DMS53 treated with DMSO at 0.1 percent for 48 hours (cell line): ENCODE results near the gene SLC12A4.
A peak's percentile ranks its signal among the peaks of the same experiment; 100 is the strongest.
"Not testable (repeated sequence)": the region's sequence is repeated elsewhere in the genome, so short reads cannot be mapped to it uniquely, and the experiment has no call there.

Source experiments
- DNase-seq: peaks from one replicate; lab custom pipeline; 2025; ENCODE audit not compliant: unreplicated experiment; lab: John Stamatoyannopoulos, UW

The SLC12A4 gene

DNA sequence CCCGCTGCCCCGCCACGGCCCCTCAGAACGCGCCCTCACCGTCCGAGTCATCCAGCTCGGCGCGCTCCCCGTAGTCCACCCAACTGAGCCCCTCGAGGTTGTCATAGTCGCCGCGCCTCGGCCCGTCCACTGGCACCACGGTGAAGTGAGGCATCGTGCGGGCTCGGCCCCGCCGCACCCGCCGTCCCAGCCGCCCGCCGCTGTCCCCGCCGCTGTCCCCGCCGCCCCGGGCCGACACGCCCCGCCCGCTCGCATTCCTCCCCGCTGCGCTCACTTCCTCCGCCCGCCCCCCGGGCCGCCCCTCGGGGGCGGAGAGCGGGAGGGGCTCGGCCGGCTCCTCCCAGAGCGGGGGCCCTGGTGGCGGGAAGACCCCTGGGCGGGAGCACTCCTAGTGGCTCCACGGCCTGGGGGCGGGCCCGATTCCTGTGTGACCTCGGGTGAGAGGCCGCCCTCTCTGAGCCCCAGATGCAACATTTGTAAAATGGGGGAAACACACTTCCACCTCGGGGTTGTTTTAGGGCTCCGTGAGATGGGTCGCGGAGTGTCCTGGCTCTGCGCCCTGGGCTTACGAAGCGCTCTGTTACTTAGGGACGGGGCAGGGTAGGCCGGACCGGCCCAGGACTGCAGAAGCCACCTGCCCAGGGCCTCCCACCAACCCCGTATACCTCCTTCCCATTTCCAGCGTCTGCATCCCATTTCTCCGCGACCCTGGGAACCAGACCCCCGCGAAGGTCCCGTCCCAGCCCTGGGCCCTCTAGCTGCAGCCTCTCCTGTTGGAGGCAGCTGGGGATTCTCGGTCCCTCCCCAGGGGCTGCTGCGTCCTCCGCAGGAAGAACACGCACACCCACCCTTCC is at the start of gene SLC12A4:
Gene SLC12A4, minus strand, starts transcription at position 238 of the 854 bp plus-strand sequence. Its CDS starts 84 bp downstream, at position 154.
- peak; percentile 25 for DNase-seq

DNA sequence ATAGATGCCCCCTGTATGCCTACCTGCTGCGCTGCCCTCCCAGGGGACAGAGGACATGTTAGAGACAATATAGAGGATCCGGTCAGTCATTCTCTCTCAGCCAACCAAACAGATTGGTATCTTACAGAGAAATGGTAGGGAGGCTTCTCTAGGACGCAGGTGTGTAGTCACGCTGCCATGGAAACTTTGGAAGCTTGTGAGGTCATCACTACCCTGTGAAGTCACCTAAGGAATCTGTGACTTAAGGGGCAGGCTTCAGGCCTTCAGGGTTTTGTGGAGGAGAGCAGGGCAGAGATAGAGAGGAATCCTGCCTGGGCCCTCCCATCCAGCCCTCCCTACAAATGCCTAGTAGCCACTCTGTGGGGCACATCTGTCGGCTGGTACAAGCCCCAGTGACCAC is 47.2 kb upstream of the SLC12A4 start, which contains the start of gene DPEP2NB:
Gene DPEP2NB, minus strand, starts transcription at position 231 of the 400 bp plus-strand sequence. Its CDS starts 141 bp downstream, at position 90.
- no peak for DNase-seq

DNA sequence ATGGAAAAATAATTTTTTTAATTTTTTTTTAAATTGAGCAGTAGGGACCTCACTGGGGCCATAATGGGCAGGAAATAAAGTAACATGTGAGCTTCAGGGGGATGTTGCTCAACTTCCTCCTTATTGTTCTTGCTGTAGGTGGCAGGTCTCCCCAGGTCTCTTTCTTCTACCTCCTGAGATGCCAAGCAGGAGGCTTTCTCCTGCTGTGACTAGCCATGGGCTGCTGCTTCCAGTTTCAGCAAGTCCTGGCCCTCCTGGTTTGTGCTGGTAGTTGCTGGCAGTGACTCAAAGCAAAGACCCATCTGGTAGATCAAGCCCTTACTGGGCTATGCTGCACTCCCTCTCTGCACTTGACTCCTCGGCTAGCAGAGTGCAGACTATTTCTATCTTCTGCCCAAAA is 45.0 kb upstream of the SLC12A4 start:
- DNase-seq: no peak

DNA sequence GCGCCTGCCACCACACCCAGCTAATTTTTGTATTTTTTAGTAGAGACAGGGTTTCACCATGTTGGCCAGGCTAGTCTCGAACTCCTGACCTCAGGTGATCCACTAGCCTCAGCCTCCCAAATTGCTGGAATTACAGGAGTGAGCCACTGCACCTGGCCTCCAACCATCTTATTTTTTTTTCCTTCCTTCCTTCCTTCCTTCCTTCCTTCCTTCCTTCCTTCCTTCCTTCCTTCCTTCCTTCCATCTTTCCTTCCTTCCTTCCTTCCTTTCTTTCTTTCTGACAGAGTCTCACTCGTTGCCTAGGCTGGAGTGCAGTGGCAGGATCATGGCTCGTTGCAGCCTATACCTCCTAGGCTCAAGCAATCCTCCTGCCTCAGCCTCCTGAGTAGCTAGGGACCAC is 41.4 kb upstream of the SLC12A4 start:
- not testable (repeated sequence) for DNase-seq

DNA sequence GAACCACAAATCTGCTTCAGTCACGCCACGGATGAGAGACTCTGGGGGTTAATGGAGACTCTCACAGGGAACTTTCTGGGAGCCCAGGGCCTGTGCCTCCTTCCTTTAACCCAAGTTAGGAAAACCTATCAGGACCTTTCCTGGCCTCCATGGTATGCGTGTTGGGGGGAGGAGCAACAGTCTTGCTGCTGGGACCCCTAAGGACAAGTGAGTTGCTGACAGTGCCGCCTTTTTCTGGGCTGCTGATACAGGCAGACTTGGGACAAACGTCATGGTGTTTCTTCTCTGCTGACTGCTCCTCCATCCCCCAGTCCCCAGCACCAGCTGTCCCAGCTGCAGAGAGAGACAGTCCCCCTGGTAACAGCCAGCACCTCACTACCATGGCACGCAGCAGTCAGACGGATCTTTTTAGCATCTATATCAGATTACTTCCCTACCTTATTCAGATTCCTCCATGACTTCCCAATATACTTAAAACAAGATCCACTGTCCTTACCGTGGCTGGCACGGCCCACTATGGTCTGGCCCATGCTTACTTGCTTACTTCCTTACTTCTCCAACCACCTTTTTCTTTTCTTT is 40.8 kb upstream of the SLC12A4 start:
- no peak for DNase-seq

DNA sequence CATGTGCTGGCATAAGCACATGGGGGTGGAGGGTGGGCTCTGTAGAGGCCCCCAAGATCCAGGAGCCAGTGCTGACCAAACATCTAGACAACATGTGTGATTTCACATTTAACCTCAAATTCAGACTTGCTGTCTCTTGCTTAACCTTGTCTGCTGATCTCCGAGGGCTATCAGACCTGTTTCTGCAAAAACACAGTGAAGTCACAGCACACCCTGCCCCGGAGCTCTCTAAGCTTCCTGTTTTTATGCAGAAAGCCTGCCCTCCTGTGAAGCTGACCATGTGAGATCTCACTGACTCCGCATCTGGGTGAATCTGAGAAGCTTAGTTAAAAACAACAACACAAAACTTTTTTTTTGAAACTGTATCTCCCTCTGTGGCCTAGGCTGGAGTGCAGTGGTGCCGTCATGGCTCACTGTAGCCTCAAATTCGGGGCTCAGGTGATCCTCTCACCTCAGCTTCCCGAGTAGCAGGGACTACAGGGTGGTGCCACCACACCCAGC is 37.4 kb upstream of the SLC12A4 start:
- no peak for DNase-seq

DNA sequence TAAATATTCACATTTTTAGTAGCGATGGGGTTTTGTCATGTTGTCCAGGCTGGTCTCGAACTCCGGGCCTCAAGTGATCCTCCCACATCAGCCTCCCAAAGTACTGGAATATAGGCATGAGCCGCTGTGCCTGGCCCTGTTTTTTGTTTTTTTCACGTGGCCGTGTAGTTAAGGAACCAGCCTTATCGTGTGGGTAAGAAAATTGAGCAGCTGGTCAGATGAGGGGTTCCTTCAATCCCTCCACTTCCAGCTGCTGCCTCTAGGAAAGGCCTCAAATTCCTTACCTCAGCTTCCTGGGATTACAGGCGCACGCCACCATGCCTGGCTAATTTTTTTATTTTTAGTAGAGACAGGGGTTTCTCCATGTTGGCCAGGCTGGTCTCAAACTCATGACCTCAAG is 36.8 kb upstream of the SLC12A4 start:
- DNase-seq: no peak

DNA sequence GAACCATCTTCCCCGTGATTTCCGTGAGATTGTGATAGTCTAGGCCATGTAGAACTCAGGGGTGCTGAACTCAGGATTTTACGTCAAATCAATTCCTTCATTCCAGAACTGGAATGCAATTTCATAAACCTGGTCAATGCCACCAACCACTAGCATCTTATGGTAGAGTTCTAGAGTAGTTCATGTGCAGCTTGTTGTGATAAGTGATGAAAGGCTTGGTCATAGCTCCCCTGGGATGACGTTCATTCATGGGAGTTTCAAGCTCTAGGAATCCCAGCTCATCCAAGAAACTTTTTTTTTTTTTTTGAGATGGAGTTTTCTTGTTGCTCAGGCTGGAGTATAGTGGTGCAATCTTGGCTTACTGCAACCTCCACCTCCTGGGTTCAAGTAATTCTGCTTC is 34.6 kb upstream of the SLC12A4 start:
- no peak for DNase-seq

DNA sequence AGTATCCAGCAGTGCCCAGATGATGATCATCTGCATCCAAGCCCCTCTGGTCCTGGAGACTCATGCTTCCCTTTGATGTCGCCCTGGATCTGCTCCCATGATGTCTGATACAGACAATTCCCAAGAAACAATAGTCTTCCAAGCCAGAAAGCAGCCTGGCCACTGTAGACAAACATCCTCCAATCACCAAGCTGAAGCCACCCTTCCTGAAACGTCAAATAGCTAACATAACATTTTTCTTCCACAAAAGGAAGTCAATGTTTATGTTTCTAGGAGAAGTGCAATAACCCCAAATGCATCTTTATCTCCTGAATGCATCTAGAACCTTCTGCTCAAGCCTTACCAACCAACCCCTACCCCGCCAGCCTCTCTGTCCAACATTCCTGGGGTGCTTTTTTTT is 32.0 kb upstream of the SLC12A4 start:
- DNase-seq: no peak

DNA sequence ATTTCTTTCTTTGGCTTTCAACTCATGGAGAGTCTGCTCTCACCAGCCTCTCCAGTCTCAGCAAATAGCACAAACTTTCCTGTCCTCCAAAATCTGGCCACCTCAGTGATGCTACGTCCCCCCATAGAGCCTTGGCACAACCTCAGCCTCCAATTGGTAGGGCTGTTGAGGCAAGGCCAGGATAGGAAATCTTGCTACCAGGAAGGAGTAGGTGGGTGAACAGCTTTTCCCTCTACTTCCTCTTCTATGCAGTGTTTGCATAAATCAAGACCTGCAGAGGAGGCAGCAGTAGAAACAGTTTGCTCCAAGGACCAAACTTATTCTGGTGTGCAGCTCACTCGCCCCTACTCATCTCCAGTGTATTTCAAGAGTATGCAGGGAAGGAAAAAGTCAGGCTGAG is 31.5 kb upstream of the SLC12A4 start:
- no peak for DNase-seq

DNA sequence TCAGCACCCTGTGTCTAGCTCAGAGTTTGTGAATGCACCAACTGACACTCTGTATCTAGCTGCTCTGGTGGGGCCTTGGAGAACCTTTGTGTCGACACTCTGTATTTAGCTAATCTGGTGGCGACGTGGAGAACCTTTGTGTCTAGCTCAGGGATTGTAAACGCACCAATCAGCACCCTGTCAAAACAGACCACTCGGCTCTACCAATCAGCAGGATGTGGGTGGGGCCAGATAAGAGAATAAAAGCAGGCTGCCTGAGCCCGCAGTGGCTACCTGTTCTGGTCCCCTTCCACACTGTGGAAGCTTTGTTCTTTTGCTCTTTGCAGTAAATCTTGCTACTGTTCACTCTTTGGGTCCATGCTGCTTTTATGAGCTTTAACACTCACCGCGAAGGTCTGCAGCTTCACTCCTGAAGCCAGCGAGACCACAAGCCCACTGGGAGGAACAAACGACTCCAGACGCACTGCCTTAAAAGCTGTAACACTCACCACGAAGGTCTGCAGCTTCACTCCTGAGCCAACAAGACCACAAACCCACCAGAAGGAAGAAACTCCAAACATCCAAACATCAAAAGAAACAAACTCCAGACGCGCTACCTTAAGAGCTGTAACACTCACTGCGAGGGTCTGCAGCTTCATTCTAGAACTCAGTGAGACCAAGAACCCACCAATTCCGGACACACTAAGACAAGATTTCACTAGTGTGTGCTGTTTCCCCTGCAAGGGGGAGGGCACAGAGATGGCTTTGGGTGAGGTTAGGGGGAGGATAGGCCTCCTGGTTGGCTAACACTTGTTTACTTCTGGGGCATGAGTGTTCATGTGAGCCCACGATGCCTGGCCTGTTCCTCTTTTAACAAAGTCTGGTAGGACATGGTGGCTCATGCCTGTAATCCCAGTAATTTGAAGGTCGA is 30.6 kb upstream of the SLC12A4 start, which contains the start of gene DPEP2:
Gene DPEP2, minus strand, starts transcription at position 706 of the 910 bp plus-strand sequence. CDS start 6,272 bp downstream, outside the sequence.
- not testable (repeated sequence) for DNase-seq

DNA sequence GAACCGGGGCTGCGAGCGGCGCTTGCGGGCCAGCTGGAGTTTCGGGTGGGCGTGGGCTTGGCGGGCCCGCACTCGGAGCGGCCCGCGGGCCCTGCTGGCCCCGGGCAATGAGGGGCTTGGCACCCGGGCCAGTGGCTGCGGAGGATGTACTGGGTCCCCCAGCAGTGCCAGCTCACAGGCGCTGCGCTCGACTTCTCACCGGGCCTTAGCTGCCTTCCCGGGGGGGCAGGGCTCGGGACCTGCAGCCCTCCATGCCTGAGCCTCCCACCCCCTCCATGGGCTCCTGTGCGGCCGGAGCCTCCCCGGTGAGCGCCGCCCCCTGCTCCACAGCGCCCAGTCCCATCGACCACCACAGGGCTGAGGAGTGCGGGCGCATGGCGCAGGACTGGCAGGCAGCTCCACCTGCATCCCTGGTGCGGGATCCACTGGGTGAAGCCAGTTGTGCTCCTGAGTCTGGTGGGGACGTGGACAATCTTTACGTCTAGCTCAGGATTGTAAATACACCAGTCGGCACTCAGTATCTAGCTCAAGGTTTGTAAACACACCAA is 29.9 kb upstream of the SLC12A4 start:
- not testable (repeated sequence) for DNase-seq

DNA sequence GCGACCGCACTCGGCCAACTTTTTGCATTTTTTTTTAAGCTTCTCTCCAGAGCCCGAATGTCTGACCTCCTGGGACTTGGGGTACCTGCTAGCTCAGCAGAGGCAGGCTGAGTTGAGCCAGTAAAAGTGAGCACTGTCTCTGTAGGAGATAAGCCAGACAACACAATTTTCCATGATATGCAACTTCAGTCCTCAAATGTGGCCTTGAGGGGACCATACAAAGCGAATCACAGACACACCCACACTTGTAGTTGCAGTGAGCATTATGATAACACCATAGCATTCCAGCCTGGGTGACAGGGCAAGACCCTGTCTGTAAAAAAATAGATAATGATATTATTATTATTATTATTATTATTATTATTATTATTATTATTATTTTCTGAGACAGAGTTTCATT is 28.2 kb upstream of the SLC12A4 start:
- DNase-seq: no peak

DNA sequence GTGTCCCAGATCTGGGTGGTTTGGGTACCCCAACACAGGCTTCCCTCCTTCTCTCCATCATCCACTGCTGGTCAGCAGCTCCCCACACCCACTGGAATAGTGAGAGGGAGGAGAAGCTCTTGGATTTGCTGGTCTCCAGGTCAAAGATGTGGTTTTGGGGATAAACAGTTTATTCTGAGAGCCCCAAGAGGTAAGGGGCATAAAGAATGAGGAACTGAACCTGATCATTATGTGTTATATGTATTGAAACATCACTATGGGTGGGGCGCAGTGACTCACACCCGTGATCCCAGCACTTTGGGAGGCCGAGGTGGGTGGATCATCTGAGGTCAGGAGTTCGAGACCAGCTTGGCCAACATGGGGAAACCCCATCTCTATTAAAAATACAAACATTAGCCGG is 27.0 kb upstream of the SLC12A4 start:
- DNase-seq: no peak

DNA sequence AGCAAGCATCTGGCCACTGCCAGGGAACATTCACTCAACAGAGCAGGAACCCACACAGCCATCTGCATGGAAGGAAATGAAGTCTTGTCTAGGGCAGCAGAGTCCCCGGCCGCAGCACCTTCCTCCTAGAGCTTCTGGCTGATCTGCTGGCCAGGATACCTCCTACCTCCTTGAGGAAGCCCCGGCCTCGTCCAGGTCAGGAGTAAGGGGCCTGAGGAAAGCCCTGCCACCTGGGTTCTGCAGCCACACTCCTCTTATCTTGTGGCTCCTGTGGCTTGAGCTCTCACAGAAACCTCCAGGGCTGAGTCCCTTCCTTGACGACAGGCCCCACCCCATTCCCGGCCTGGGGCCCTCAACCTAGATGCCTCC is 25.6 kb upstream of the SLC12A4 start:
- DNase-seq: not testable (repeated sequence)

DNA sequence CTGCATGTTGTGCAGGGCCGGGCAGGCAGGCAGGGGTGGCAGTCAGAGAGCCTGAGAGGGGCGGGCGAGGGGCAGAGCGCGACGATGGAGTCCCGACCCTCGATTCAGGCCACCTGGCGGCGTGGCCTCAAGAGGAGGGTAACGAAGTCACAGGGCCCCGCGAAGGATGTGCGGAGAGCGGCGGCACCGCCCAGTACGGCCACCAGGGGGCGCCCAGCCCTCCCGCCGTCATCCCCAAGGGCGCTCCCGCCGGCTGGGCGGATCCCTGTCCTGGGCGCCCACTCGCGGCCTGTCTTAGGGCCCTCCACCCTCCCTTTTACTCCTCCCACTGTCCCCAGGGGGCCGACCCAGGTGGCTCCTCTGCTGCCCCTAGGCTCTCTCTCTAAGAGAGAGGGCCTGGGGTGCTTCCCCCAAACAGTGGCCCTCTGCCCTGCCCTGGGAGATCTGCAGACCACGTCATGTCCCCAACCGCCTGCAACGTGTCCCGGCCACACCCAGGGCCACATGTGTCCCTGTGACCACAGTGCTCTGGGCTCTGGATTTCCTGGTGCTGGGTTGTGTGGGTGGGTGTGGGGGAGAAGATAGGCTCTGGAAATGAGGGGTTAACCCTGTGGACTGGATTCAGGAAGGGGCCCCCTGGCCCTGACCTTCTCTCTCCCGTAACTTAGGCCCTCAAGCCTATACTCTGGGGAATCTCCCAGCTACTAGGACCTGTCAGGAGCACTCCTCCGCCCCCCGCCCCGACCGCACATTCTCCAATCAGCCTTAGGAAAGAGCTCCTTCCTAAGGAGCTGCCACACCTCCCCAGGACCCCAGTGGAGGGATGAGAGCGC is 25.0 kb upstream of the SLC12A4 start:
- DNase-seq: peak; percentile 44

DNA sequence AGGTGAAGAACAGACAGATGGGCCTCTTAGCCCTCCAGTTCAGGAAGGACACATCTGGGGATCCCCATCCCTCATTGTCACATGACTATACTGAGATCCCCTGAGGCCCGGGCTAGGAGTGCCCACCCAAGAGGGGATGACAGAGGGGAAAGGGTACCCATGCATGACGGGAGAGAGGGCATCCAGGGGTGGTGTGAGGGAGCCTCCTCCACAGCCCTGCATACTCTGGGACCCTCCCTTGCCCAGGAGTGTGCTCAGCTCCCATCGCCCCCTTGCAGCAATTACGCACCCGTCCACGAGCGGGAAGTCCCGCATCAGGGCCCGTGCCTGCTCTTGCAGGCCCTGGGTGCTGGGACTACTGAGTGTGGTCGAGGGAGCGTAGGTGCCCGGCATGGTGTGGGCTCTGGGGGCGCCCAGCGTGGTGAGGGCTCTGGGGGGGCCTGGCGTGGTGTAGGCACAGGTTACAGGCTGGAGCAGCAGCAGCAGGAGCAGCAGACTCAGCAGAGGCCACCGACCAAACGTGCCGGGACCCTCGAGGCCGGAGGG is 24.3 kb upstream of the SLC12A4 start:
- DNase-seq: no peak

DNA sequence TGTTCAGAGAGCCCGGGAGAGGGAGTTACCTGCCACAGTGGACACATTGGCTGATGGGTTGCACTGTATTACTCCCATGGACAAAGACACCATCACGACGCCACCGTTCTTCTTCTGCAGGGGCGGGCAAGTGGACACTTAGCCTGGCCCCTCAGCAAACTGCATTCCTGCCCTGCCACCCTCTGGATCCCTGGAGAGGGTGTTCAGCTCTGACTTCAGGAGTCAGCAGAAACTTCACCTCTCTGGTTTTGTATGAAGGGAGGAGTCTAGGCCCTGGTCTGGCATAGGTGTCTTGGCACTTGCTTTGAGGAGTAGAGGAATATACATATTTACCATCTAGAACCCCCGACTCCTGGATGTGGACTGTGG is 21.6 kb upstream of the SLC12A4 start:
- no peak for DNase-seq

DNA sequence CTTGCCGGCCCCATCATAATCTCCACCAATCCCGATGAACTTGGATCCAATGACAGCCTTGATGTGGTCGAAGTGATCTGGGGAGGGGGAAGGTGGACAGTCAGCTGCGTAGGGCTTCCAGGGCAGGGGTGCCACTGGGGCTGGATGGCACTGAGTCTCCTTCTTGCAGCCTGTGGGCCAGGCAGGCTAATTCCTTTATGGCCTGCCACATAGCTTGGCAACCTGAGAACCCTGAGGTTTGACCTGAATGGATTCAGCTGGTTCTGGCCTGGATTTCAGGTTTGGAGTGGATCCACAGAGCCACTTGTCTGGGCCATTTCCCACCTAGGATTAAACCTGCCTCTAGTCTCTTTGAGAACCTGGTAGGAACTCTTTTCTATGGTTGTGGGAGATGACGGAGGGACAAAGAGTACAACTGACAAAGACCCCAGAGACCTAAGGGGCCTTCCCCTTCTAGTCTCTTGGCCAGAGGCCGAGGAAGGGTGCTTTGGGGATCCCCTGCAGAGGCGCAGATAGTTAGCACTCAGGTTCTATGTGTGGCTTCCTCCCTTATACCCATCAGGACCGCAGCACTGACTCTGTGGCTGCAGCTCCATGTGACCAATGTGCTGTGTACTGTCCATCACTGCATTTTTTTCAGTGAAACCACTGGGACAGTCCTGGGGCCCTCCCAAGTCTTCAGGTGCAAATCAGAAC is 21.0 kb upstream of the SLC12A4 start:
- DNase-seq: no peak
